IMR-90 (cell line): ENCODE data around the gene MRPL11. TPM values are rescaled to one million over a fixed set of nuclear protein-coding genes. Genes with fewer than 3 reads are reported as not detected.
A peak's percentile ranks its signal among the peaks of the same experiment; 100 is the strongest.

ENCODE experiments used
- ATAC-seq: fragments of 200-7000 bp; cut with Tn5 transposase; 2 replicates; pipeline ENCODE4 v1.9.1; 2020; ENCODE audit warnings: low read depth, mild to moderate bottlenecking, moderate library complexity
- BruUV-seq: library from RNA; stranded (reverse); fragments of 400-500 nt; replicated peaks from 2 replicates; lab custom pipeline; 2021; lab: Mats Ljungman, UMichigan
- CTCF ChIA-PET: fragments of 300-600 bp; formaldehyde crosslinking; extraction: SDS; loops from one replicate; lab custom pipeline; 2021; ENCODE audit warnings: antibody characterized with exemption; lab: Yijun Ruan, JAX
- POLR2A ChIA-PET: fragments of 300-600 bp; sonication (Branson Sonifier 250); formaldehyde crosslinking; loops from one replicate; lab custom pipeline; 2022; ENCODE audit warnings: antibody characterized with exemption; ENCODE audit not compliant: unreplicated experiment; lab: Charles Lee
- DNase-seq: peaks from one replicate; pipeline ENCODE4 v3.0.0; 2013
- H2AFZ ChIP-seq: replicated peaks from 2 replicates; pipeline ENCODE3; 2013; ENCODE audit warnings: low read length, mild to moderate bottlenecking; ENCODE audit not compliant: poor library complexity
- H2AK5ac ChIP-seq: 2 replicates; pipeline ENCODE4 v1.6.1; 2013; ENCODE audit warnings: low read depth, low read length, inconsistent platforms
- H2AK9ac ChIP-seq: replicated peaks from 2 replicates; pipeline ENCODE3; 2013; ENCODE audit warnings: mild to moderate bottlenecking, low read depth, low read length, moderate library complexity; ENCODE audit not compliant: poor library complexity
- H2BK120ac ChIP-seq: 2 replicates; pipeline ENCODE4 v1.6.1; 2013; ENCODE audit warnings: low read depth, low read length, inconsistent platforms
- H2BK15ac ChIP-seq: 3 replicates; pipeline ENCODE4 v1.6.1; 2013; ENCODE audit warnings: low read depth, low read length, inconsistent platforms
- H2BK20ac ChIP-seq: 2 replicates; pipeline ENCODE4 v1.6.1; 2013; ENCODE audit warnings: low read depth, mild to moderate bottlenecking, inconsistent platforms, low read length, moderate library complexity
- H2BK5ac ChIP-seq: 2 replicates; pipeline ENCODE4 v1.6.1; 2013; ENCODE audit warnings: mild to moderate bottlenecking, low read depth, low read length, inconsistent platforms; ENCODE audit not compliant: poor library complexity, severe bottlenecking
- H3K14ac ChIP-seq: replicated peaks from 2 replicates; pipeline ENCODE4 v1.6.1; 2013; ENCODE audit warnings: low read depth, low read length, inconsistent platforms
- H3K18ac ChIP-seq: 2 replicates; pipeline ENCODE4 v1.6.1; 2013; ENCODE audit warnings: low read depth, low read length, control low read depth
- H3K23ac ChIP-seq: 2 replicates; pipeline ENCODE4 v1.6.1; 2013; ENCODE audit warnings: low read depth, low read length, inconsistent platforms
- H3K27ac ChIP-seq: 2 replicates; pipeline ENCODE4 v1.5.1; 2013; ENCODE audit warnings: mild to moderate bottlenecking, control low read depth, low read length; ENCODE audit not compliant: insufficient read depth
- H3K27me3 ChIP-seq: 2 replicates; pipeline ENCODE4 v1.6.1; 2013; ENCODE audit warnings: low read length; ENCODE audit not compliant: control insufficient read depth, insufficient read depth
- H3K36me3 ChIP-seq: 2 replicates; pipeline ENCODE4 v1.6.1; 2013; ENCODE audit warnings: low read length, mixed read lengths; ENCODE audit not compliant: control insufficient read depth, insufficient read depth
- H3K4ac ChIP-seq: 2 replicates; pipeline ENCODE4 v1.6.1; 2013; ENCODE audit warnings: low read depth, low read length, inconsistent platforms
- H3K4me1 ChIP-seq: 2 replicates; pipeline ENCODE4 v1.6.1; 2013; ENCODE audit warnings: low read length, mixed read lengths; ENCODE audit not compliant: control insufficient read depth, insufficient read depth
- H3K4me2 ChIP-seq: 2 replicates; pipeline ENCODE4 v1.6.1; 2013; ENCODE audit warnings: low read depth, mild to moderate bottlenecking, control low read depth, low read length, moderate library complexity
- H3K4me3 ChIP-seq: 2 replicates; pipeline ENCODE4 v1.5.1; 2013; ENCODE audit warnings: low read depth, mild to moderate bottlenecking, control low read depth, low read length, moderate library complexity; ENCODE audit not compliant: insufficient read depth
- H3K56ac ChIP-seq: 2 replicates; pipeline ENCODE4 v1.6.1; 2013; ENCODE audit warnings: low read length, inconsistent platforms; ENCODE audit not compliant: insufficient read depth; ENCODE audit errors: extremely low read depth
- H3K79me1 ChIP-seq, 2 experiments: 2 replicates each; pipeline ENCODE4 v1.6.1; 2013; ENCODE audit warnings: low read length in 2 of 2, inconsistent platforms in 1 of 2, low read depth in 1 of 2
- H3K9ac ChIP-seq: 2 replicates; pipeline ENCODE4 v1.6.1; 2013; ENCODE audit warnings: low read depth, low read length, control low read depth
- H3K9me1 ChIP-seq: 2 replicates; pipeline ENCODE4 v1.6.1; 2013; ENCODE audit warnings: low read length, inconsistent platforms; ENCODE audit not compliant: insufficient read depth
- H3K9me3 ChIP-seq: 2 replicates; pipeline ENCODE4 v1.6.1; 2013; ENCODE audit warnings: low read length; ENCODE audit not compliant: control insufficient read depth, insufficient read depth
- H4K20me1 ChIP-seq: 2 replicates; pipeline ENCODE4 v1.6.1; 2013; ENCODE audit warnings: low read length, inconsistent platforms; ENCODE audit not compliant: insufficient read depth
- H4K5ac ChIP-seq: 2 replicates; pipeline ENCODE4 v1.6.1; 2013; ENCODE audit warnings: mild to moderate bottlenecking, low read depth, low read length, control low read depth
- H4K8ac ChIP-seq, 2 experiments: 2 replicates each; pipeline ENCODE4 v1.6.1; 2013; ENCODE audit warnings: low read depth in 2 of 2, low read length in 2 of 2, control low read depth in 1 of 2, inconsistent platforms in 1 of 2
- H4K91ac ChIP-seq: 2 replicates; pipeline ENCODE4 v1.6.1; 2013; ENCODE audit warnings: low read depth, low read length, inconsistent platforms; ENCODE audit not compliant: insufficient read depth
- BHLHE40 ChIP-seq: fragments of 150-350 bp; IDR thresholded peaks from 2 replicates; pipeline ENCODE4 v1.6.1; 2016; ENCODE audit warnings: mild to moderate bottlenecking, low read depth, low read length
- CEBPB ChIP-seq: IDR thresholded peaks from 2 replicates; pipeline ENCODE4 v1.6.1; 2012; ENCODE audit warnings: low read depth, low read length, improper control_type of control experiment
- CHD1 ChIP-seq: IDR thresholded peaks from 2 replicates; pipeline ENCODE4 v1.6.1; 2012; ENCODE audit warnings: low read depth, low read length, improper control_type of control experiment
- FOS ChIP-seq: fragments of 150-350 bp; IDR thresholded peaks from 2 replicates; pipeline ENCODE4 v1.6.1; 2016; ENCODE audit warnings: low read depth, low read length
- MAFK ChIP-seq: IDR thresholded peaks from 2 replicates; pipeline ENCODE4 v1.6.1; 2012; ENCODE audit warnings: low read depth, low read length, improper control_type of control experiment
- MAZ ChIP-seq: IDR thresholded peaks from 2 replicates; pipeline ENCODE4 v1.6.1; 2012; ENCODE audit warnings: low read depth, mild to moderate bottlenecking, low read length, improper control_type of control experiment, moderate library complexity, borderline replicate concordance
- MXI1 ChIP-seq: IDR thresholded peaks from 2 replicates; pipeline ENCODE4 v1.6.1; 2012; ENCODE audit warnings: low read depth, mild to moderate bottlenecking, low read length, moderate library complexity, borderline replicate concordance
- NFE2L2 ChIP-seq: fragments of 150-350 bp; IDR thresholded peaks from 2 replicates; pipeline ENCODE4 v1.6.1; 2016; ENCODE audit warnings: low read depth, mild to moderate bottlenecking, low read length
- RAD21 ChIP-seq: IDR thresholded peaks from 2 replicates; pipeline ENCODE4 v1.6.1; 2012; ENCODE audit warnings: low read length, improper control_type of control experiment
- RCOR1 ChIP-seq: IDR thresholded peaks from 2 replicates; pipeline ENCODE4 v1.6.1; 2012; ENCODE audit warnings: mild to moderate bottlenecking, low read length, improper control_type of control experiment; ENCODE audit not compliant: insufficient replicate concordance
- WGBS, 2 experiments: methylation state at CpG; one replicate each; pipeline versions ENCODE4 v1.1.5 to v1.1.7; 2013; ENCODE audit warnings: missing lambda C conversion rate in 2 of 2; ENCODE audit not compliant: insufficient read length in 1 of 2; ENCODE audit errors: extremely low coverage in 2 of 2; 5-methylcytosine and 5-hydroxymethylcytosine counted together
- dilution Hi-C: fragments of 300-500 bp; cut with HindIII; formaldehyde crosslinking; loops from one replicate; pipeline ENCODE4 v1.14.3; 2018; ENCODE audit warnings: low sequenced_read_pairs; ENCODE audit not compliant: unreplicated experiment
- in situ Hi-C: fragments of 300-500 bp; cut with MboI; formaldehyde crosslinking; loops from 3 replicates; pipeline ENCODE4 v1.14.3; 2019; ENCODE audit warnings: low sequenced_read_pairs, inconsistent platforms, mixed read lengths
- intact Hi-C: fragments of 100-400 bp; cut with micrococcal nuclease; formaldehyde crosslinking; loops from 2 replicates; pipeline ENCODE4 v1.10.0; 2022
- polyA plus RNA-seq, 3 experiments: library from polyadenylated mRNA; depleted of rRNA; stranded (reverse); fragments of >200 nt; gene quantifications; 2 replicates each; pipeline ENCODE4 v1.2.3, GENCODE V29; 2012; ENCODE audit warnings: low replicate concordance in 1 of 3
- total RNA-seq: library from RNA; depleted of rRNA; stranded (reverse); fragments of >200 nt; gene quantifications from 2 replicates; pipeline ENCODE4 v1.2.3, GENCODE V29; 2012
- TF ChIP-seq, protein P1 (sequence below): fragments of 150-350 bp; IDR thresholded peaks from 2 replicates; pipeline ENCODE4 v1.6.1; 2016; ENCODE audit warnings: low read depth, mild to moderate bottlenecking, low read length, moderate library complexity, borderline replicate concordance
- TF ChIP-seq, protein P2 (sequence below): fragments of 150-350 bp; IDR thresholded peaks from 2 replicates; pipeline ENCODE4 v1.6.1; 2017; ENCODE audit warnings: mild to moderate bottlenecking, antibody characterized with exemption, low read length, low read depth

The MRPL11 gene
- total and polyA plus RNA-seq, 2 of the 4 experiments (the other 2 are of a cell fraction) = 45.5 to 45.6 TPM

DNA sequence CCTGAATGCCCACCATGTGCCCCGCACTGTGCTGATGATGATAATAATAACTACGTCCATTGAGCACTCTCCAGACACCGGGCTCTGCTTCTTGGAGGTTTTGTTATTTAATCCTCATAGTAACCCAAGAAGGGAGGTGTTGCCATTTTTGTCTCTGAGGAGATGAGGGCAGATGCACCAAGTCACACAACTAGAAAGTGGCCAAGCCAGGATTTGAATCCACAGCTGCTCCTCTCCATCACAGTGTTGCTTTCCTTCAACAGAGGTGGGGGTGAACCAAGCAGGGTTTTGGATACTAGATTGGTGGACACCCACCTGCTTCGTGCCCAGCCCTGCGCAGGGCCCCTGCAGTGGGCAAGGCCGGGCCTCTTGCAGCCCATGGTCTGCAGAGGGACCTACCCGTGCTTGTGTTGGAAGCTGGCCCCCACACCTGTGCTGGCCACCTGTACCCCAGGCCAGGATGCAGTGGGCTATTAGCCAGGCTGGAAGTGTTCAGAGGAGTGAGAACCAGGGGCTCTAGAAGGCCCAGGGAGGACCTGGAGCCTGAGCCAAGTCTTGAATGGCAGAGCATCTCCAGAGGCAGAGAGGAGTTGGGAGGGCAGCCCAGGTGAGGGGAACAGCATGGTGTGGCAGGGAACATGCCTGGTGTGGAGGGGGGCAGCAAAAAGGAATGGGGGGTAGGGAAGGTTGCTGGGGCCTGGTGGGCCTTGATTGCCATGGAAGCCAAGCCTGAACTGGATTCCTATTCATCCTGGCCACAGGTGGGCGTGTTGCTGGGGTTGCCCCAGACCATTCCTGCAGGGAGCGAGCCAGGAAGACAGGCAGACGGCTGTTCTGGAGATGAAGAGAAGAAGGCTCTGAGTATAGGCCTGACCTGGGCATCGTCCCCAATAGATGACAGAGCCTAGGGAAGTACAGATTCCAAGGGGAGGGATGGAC lies 38.9 kb upstream of the MRPL11 start (continued):
- TF ChIP-seq, protein P1, sequence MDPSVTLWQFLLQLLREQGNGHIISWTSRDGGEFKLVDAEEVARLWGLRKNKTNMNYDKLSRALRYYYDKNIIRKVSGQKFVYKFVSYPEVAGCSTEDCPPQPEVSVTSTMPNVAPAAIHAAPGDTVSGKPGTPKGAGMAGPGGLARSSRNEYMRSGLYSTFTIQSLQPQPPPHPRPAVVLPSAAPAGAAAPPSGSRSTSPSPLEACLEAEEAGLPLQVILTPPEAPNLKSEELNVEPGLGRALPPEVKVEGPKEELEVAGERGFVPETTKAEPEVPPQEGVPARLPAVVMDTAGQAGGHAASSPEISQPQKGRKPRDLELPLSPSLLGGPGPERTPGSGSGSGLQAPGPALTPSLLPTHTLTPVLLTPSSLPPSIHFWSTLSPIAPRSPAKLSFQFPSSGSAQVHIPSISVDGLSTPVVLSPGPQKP = no peak

DNA sequence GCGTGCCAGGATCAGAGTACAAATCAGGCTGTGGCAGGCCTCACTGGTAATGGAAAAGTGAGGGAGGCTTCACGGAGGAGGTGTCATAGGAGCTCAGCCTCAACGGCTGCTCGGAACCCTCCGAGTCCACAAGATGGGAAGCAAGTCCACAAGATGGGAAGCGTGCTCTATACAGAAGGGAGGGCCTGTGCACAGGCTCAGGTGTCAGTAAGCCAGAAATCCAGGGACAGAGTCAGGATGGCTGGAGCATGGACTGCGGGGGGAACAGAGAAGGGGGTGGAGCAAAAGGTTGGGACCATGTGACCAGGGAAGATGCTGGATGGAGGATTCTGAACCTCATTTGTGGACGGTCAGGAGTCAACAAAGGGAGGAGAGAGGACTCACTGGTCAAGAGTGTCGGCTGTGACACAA lies 38.2 kb upstream of the MRPL11 start:
- Histone ChIP-seq H3K79me1 (peaks cover 19 to 49% of the 10 kb centered on the region in 2 experiments), H3K4me1 (peaks cover 8% of the 10 kb centered on the region), H4K91ac (no peak overlapping the region), H4K20me1 (peaks cover 11% of the 10 kb centered on the region; the same call in 1 of the 2 replicates), H2BK20ac (no peak overlapping the region), H4K8ac (no peak overlapping the region), H2AK9ac (peak overlapping the region; percentile 56), H3K9me3 (no peaks in the 10 kb centered on the region), H2AFZ (no peak overlapping the region), H3K27ac (no peak overlapping the region), H2BK120ac (no peak overlapping the region), H2BK5ac (no peak overlapping the region), H4K5ac (no peak overlapping the region), H3K56ac (no peak overlapping the region), H3K4me2 (no peak overlapping the region), H3K36me3 (peaks cover 26% of the 10 kb centered on the region), H3K18ac (no peak overlapping the region), H2BK15ac (no peak overlapping the region), H3K23ac (no peak overlapping the region), H3K14ac (no peak overlapping the region), H3K9ac (no peak overlapping the region), H3K4me3 (no peak overlapping the region), H3K27me3 (no peaks in the 10 kb centered on the region), H2AK5ac (no peak overlapping the region), H3K4ac (no peak overlapping the region), H3K9me1 (peaks cover 7% of the 10 kb centered on the region; the same call in 1 of the 2 replicates)
- intact Hi-C loops = no loop called here
- in situ Hi-C loops = no loop called here
- no TSS peak for BruUV-seq
- ATAC-seq (no peak), DNase-seq (no peak)
- dilution Hi-C loops = no loop called here
- WGBS, 2 experiments = 67% methylated on average over 4 of the region's 9 CpGs; no CpG with 5 or more reads in 1 of the 2 experiments
- ChIA-PET CTCF (interaction anchor here (0.5 kb wide), 1 partner anchor 8 kb away, joined by 4 read pairs; no protein-coding TSS in a partner anchor), POLR2A (no interaction called here)
- TF ChIP-seq NFE2L2 (no peak), CHD1 (no peak), MAFK (no peak), MXI1 (no peak), RAD21 (no peak), CEBPB (no peak), BHLHE40 (no peak), FOS (no peak), RCOR1 (no peak), MAZ (no peak)
- TF ChIP-seq, protein P2, sequence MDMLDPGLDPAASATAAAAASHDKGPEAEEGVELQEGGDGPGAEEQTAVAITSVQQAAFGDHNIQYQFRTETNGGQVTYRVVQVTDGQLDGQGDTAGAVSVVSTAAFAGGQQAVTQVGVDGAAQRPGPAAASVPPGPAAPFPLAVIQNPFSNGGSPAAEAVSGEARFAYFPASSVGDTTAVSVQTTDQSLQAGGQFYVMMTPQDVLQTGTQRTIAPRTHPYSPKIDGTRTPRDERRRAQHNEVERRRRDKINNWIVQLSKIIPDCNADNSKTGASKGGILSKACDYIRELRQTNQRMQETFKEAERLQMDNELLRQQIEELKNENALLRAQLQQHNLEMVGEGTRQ = no peak; the same call in 1 of the 2 replicates
- TF ChIP-seq, protein P1 = no peak
